GM12875 (cell line): ENCODE data around the gene MORN1.

Experiments
- H3K4me3 ChIP-seq: one replicate; pipeline ENCODE4 v1.5.1; 2011; ENCODE audit warnings: low read depth, low read length, control low read depth
- CTCF ChIP-seq: IDR thresholded peaks from 2 replicates; pipeline ENCODE4 v1.5.1; 2011; ENCODE audit warnings: low read depth, mild to moderate bottlenecking, control low read depth, inconsistent platforms, low read length, moderate library complexity, borderline replicate concordance; ENCODE audit not compliant: insufficient read depth

The MORN1 gene

GRCh38 chr1:2316451-2316961, 74.8 kb downstream of the MORN1 start:
- no peak for TF ChIP-seq CTCF
- no peak overlapping the region for H3K4me3 ChIP-seq

- TF ChIP-seq CTCF = no peak
- peak overlapping the region; percentile 38 for H3K4me3 ChIP-seq
Measured at GRCh38 chr1:2315674-2316450, 75.5 kb downstream of the MORN1 start.

GRCh38 chr1:2314803-2315673, 76.3 kb downstream of the MORN1 start:
- peak overlapping the region; percentile 42 for H3K4me3 ChIP-seq
- TF ChIP-seq CTCF = peak; percentile 79

GRCh38 chr1:2314273-2314802, 77.0 kb downstream of the MORN1 start:
- H3K4me3 ChIP-seq = no peak overlapping the region
- no peak for TF ChIP-seq CTCF

- no peak for TF ChIP-seq CTCF
- H3K4me3 ChIP-seq = no peak overlapping the region
Measured at GRCh38 chr1:2313651-2314261, 77.6 kb downstream of the MORN1 start.

GRCh38 chr1:2312515-2313301, 78.6 kb downstream of the MORN1 start:
- TF ChIP-seq CTCF = no peak
- no peak overlapping the region for H3K4me3 ChIP-seq
